H1 (cell line): ENCODE results near the gene PLEKHA5. TPM values are rescaled to one million over a fixed set of nuclear protein-coding genes. Genes with fewer than 3 reads are reported as not detected.

Source experiments
- BCL11A ChIP-seq, 2 experiments: IDR thresholded peaks; one replicate each; pipeline ENCODE4 v1.6.1; 2011; ENCODE audit warnings: low read depth in 2 of 2, low read length in 2 of 2, mild to moderate bottlenecking in 2 of 2
- CHD2 ChIP-seq: IDR thresholded peaks from 2 replicates; pipeline ENCODE4 v1.6.1; 2012; ENCODE audit warnings: low read length, improper control_type of control experiment
- CHD7 ChIP-seq: fragments of 300-600 bp; sonication (generic); IDR thresholded peaks from 2 replicates; pipeline ENCODE4 v1.7.1; 2012; ENCODE audit warnings: low read length, moderate library complexity, mild to moderate bottlenecking, inconsistent platforms; ENCODE audit not compliant: insufficient replicate concordance
- CREB1 ChIP-seq: IDR thresholded peaks from 2 replicates; pipeline ENCODE4 v1.6.1; 2012; ENCODE audit warnings: inconsistent platforms
- HDAC6 ChIP-seq: IDR thresholded peaks from one replicate; pipeline ENCODE4 v1.7.1; 2012; ENCODE audit warnings: low read depth, mild to moderate bottlenecking, inconsistent platforms, low read length, moderate library complexity
- RNF2 ChIP-seq: fragments of 200-900, 300-1000 bp; sonication (generic); IDR thresholded peaks from 2 replicates; pipeline ENCODE4 v1.7.1; 2016; ENCODE audit warnings: borderline replicate concordance, low read depth, mild to moderate bottlenecking, antibody characterized with exemption, low read length; ENCODE audit not compliant: poor library complexity, severe bottlenecking; ENCODE audit errors: missing control alignments
- polyA plus RNA-seq, 7 experiments: library from polyadenylated mRNA; depleted of rRNA in 3 of 7; stranded (reverse) in 5 of 7; unstranded in 2 of 7; fragments of >200 nt in 5 of 7; fragments of 200-250 nt in 2 of 7; gene quantifications; 1 replicate in 5 of 7; 2 replicates in 1 of 7; 4 replicates in 1 of 7; pipeline versions ENCODE4 v1.2.1 to v1.2.3, GENCODE V29; 2011 to 2013; ENCODE audit warnings: missing spikeins in 2 of 7, mixed read lengths in 2 of 7
- total RNA-seq: library from RNA; stranded (reverse); fragmentation: NEBNext Ultra II Directional; extraction: Animal tissue kit (Norgen Biotek cat#: 25700); gene quantifications from 2 replicates; pipeline ENCODE4 v1.2.1, GENCODE V29; 2021

PLEKHA5 gene
- total and polyA plus RNA-seq, 2 of the 8 experiments (the other 6 are each of a cell fraction or from before 2014, with no cell fraction given) = 17.2 to 66.1 TPM

- TF ChIP-seq CHD7 (no peak), HDAC6 (no peak), CREB1 (no peak), RNF2 (no peak), BCL11A (IDR thresholded peaks at IDR 0.05; ENCODE audit: low read depth in 2 of 2, low read length in 2 of 2) (no peak), CHD2 (no peak)
Measured at GRCh38 chr12:19326102-19326501, 196.6 kb downstream of the PLEKHA5 start (continued).
